HCT116 (cell line): ENCODE data around the gene DIPK1B. TPM values are rescaled to one million over a fixed set of nuclear protein-coding genes. Genes with fewer than 3 reads are reported as not detected.

Experiments used
- ATAC-seq: fragments of 200-7000 bp; cut with Tn5 transposase; 2 replicates; pipeline ENCODE4 v1.9.1; 2020; ENCODE audit warnings: mild to moderate bottlenecking, moderate library complexity
- BruUV-seq: library from RNA; stranded (reverse); fragments of 400-500 nt; replicated peaks from 2 replicates; lab custom pipeline; 2021; lab: Mats Ljungman, UMichigan
- CTCF ChIA-PET: fragments of 300-600 bp; sonication (Branson Sonifier 250); formaldehyde crosslinking; loops from one replicate; lab custom pipeline; 2021; ENCODE audit warnings: antibody characterized with exemption; lab: Charles Lee
- POLR2A ChIA-PET: fragments of 300-600, 350-600 bp; sonication (Branson Sonifier 250); formaldehyde crosslinking; loops from one replicate; lab custom pipeline; 2021; ENCODE audit warnings: antibody characterized with exemption; lab: Charles Lee
- RAD21 ChIA-PET, 2 experiments: fragments of 300-600 bp; sonication (Branson Sonifier 250); formaldehyde crosslinking; loops; one replicate each; lab custom pipeline; 2023; ENCODE audit warnings: low total read pairs in 2 of 2; ENCODE audit not compliant: uncharacterized antibody in 2 of 2, unreplicated experiment in 2 of 2, low non-redundant PET in 1 of 2; lab: Charles Lee
- DNase-seq: peaks from one replicate; pipeline ENCODE4 v3.0.0-alpha.2; 2010; ENCODE audit warnings: low read depth, low spot score
- H2AFZ ChIP-seq: fragments of 200-600 bp; shearing (Covaris generic), sonication (generic); 2 replicates; pipeline ENCODE4 v1.6.1; 2017; ENCODE audit warnings: low read depth, mixed run types, mixed read lengths, antibody characterized with exemption, low read length; ENCODE audit not compliant: poor library complexity, severe bottlenecking
- H3K27ac ChIP-seq: 2 replicates; pipeline ENCODE4 v1.5.1; 2012; ENCODE audit warnings: low read depth, low read length
- H3K27me3 ChIP-seq: fragments of 200-600 bp; sonication (generic); 2 replicates; pipeline ENCODE4 v1.6.1; 2016; ENCODE audit warnings: mixed run types, low read length, mixed read lengths; ENCODE audit not compliant: insufficient read depth
- H3K36me3 ChIP-seq, 2 experiments: fragments of 200-500 bp in 1 of 2; fragments of 200-600 bp in 1 of 2; sonication (Bioruptor generic) in 1 of 2; sonication (generic) in 1 of 2; 2 replicates each; pipeline versions ENCODE4 v1.5.1 to v1.6.1; 2014 to 2016; ENCODE audit warnings: low read length in 2 of 2, inconsistent platforms in 1 of 2, mixed read lengths in 1 of 2, mixed run types in 1 of 2; ENCODE audit not compliant: insufficient read depth in 2 of 2, control insufficient read depth in 1 of 2
- H3K4me1 ChIP-seq, 2 experiments: fragments of 200-600 bp in 1 of 2; sonication (generic) in 1 of 2; 2 replicates each; pipeline versions ENCODE4 v1.5.1 to v1.6.1; 2012 to 2017; ENCODE audit warnings: low read length in 2 of 2, inconsistent platforms in 1 of 2, mild to moderate bottlenecking in 1 of 2, mixed read lengths in 1 of 2, mixed run types in 1 of 2, moderate library complexity in 1 of 2; ENCODE audit not compliant: insufficient read depth in 2 of 2, control insufficient read depth in 1 of 2
- H3K4me2 ChIP-seq: fragments of 200-600 bp; sonication (generic); 2 replicates; pipeline ENCODE4 v1.6.1; 2017; ENCODE audit warnings: mixed run types, low read length, mixed read lengths
- H3K4me3 ChIP-seq, 2 experiments: fragments of 200-600 bp in 1 of 2; sonication (generic) in 1 of 2; replicated peaks in 1 of 2; 2 replicates each; pipeline ENCODE4 v1.5.1; 2011 to 2016; ENCODE audit warnings: low read length in 2 of 2, control low read depth in 1 of 2, low read depth in 1 of 2, mild to moderate bottlenecking in 1 of 2, mixed read lengths in 1 of 2, mixed run types in 1 of 2
- H3K79me2 ChIP-seq: fragments of 200-600 bp; sonication (generic); 2 replicates; pipeline ENCODE4 v1.6.1; 2017; ENCODE audit warnings: mild to moderate bottlenecking, mixed run types, low read length, moderate library complexity, mixed read lengths; ENCODE audit not compliant: insufficient read depth
- H3K9ac ChIP-seq: fragments of 200-600 bp; sonication (generic); 2 replicates; pipeline ENCODE4 v1.6.1; 2016; ENCODE audit warnings: low read length, mixed read lengths
- H3K9me2 ChIP-seq: fragments of 200-600 bp; sonication (generic), shearing (Covaris generic); 2 replicates; pipeline ENCODE4 v1.6.1; 2017; ENCODE audit warnings: mixed run types, mild to moderate bottlenecking, moderate library complexity; ENCODE audit not compliant: insufficient read depth
- H3K9me3 ChIP-seq, 2 experiments: fragments of 200-500 bp in 1 of 2; fragments of 200-600 bp in 1 of 2; sonication (Bioruptor generic) in 1 of 2; sonication (generic) in 1 of 2; 2 replicates each; pipeline ENCODE4 v1.6.1; 2014 to 2017; ENCODE audit warnings: low read length in 2 of 2, mixed read lengths in 2 of 2, inconsistent platforms in 1 of 2, low read depth in 1 of 2, mild to moderate bottlenecking in 1 of 2, mixed run types in 1 of 2, moderate library complexity in 1 of 2; ENCODE audit not compliant: control insufficient read depth in 1 of 2, insufficient read depth in 1 of 2
- H4K20me1 ChIP-seq: fragments of 200-600 bp; sonication (generic), shearing (Covaris generic); 2 replicates; pipeline ENCODE4 v1.6.1; 2017; ENCODE audit warnings: mixed run types, mild to moderate bottlenecking, moderate library complexity; ENCODE audit not compliant: insufficient read depth
- intact Hi-C: fragments of 100-400 bp; cut with micrococcal nuclease; formaldehyde crosslinking; loops from 2 replicates; pipeline ENCODE4 v1.10.0; 2022
- total RNA-seq: library from RNA; stranded (reverse); gene quantifications from one replicate; pipeline ENCODE4 v1.2.1, GENCODE V29; 2021; ENCODE audit not compliant: unreplicated experiment
- TF ChIP-seq, protein P1 (sequence below): IDR thresholded peaks from 2 replicates; pipeline ENCODE4 v1.6.1; 2012; ENCODE audit warnings: low read depth

DIPK1B gene
- total RNA-seq, 1 experiment from 2014 or later = 15.6 TPM

- Histone ChIP-seq H3K9me3 (no peaks in the 10 kb centered on the region), H4K20me1 (no peaks in the 10 kb centered on the region), H3K4me3 (peak overlapping the region; percentile 32 to 89), H3K4me2 (peak overlapping the region; percentile 97), H2AFZ (no peak overlapping the region), H3K27ac (peak overlapping the region; percentile 48; the same call in 1 of the 2 replicates), H3K79me2 (peaks cover 34% of the 10 kb centered on the region), H3K9ac (peak overlapping the region; percentile 91), H3K36me3 (no peaks in the 10 kb centered on the region), H3K27me3 (no peaks in the 10 kb centered on the region), H3K9me2 (no peaks in the 10 kb centered on the region)
- ChIA-PET RAD21 (no interaction called here), POLR2A (interaction anchor here (1.5 kb wide), 1 partner anchor 11 kb away, joined by 3 read pairs; no protein-coding TSS in a partner anchor), CTCF (interaction anchor here (0.7 kb wide), 1 partner anchor 204 kb away, joined by 3 read pairs; no protein-coding TSS in a partner anchor)
- intact Hi-C loops = loop anchor here (2.0 kb wide), 1 partner anchor 17 kb away; no protein-coding TSS in a partner anchor
- DNase-seq (no peak), ATAC-seq (peak; percentile 31)
- no TSS peak for BruUV-seq
- TF ChIP-seq, protein P1, sequence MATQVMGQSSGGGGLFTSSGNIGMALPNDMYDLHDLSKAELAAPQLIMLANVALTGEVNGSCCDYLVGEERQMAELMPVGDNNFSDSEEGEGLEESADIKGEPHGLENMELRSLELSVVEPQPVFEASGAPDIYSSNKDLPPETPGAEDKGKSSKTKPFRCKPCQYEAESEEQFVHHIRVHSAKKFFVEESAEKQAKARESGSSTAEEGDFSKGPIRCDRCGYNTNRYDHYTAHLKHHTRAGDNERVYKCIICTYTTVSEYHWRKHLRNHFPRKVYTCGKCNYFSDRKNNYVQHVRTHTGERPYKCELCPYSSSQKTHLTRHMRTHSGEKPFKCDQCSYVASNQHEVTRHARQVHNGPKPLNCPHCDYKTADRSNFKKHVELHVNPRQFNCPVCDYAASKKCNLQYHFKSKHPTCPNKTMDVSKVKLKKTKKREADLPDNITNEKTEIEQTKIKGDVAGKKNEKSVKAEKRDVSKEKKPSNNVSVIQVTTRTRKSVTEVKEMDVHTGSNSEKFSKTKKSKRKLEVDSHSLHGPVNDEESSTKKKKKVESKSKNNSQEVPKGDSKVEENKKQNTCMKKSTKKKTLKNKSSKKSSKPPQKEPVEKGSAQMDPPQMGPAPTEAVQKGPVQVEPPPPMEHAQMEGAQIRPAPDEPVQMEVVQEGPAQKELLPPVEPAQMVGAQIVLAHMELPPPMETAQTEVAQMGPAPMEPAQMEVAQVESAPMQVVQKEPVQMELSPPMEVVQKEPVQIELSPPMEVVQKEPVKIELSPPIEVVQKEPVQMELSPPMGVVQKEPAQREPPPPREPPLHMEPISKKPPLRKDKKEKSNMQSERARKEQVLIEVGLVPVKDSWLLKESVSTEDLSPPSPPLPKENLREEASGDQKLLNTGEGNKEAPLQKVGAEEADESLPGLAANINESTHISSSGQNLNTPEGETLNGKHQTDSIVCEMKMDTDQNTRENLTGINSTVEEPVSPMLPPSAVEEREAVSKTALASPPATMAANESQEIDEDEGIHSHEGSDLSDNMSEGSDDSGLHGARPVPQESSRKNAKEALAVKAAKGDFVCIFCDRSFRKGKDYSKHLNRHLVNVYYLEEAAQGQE = no peak
- TF ChIP-seq, all 23 proteins: peak for 0
- H3K4me1 ChIP-seq = peaks cover 36 to 55% of the 10 kb centered on the region in 2 experiments
Measured at GRCh38 chr9:136687721-136688223, 24.6 kb upstream of the DIPK1B start.
